D721Med (cell line): ENCODE measurements around the gene IKBKE.

Source experiments
- DNase-seq: peaks from one replicate; pipeline ENCODE4 v3.0.0; 2011; ENCODE audit warnings: low spot score; ENCODE audit not compliant: insufficient read length
- FAIRE-seq: peaks from 2 replicates; lab custom pipeline; 2011; peaks lifted over from hg19 to GRCh38; lab: Jason Lieb, UNC
- CTCF ChIP-seq: IDR thresholded peaks from 2 replicates; pipeline ENCODE4 v1.5.1; 2012; ENCODE audit warnings: mild to moderate bottlenecking, control low read depth; ENCODE audit not compliant: insufficient read depth; ENCODE audit errors: missing control alignments

The IKBKE gene

GRCh38 chr1:206495011-206495461 lies 24.8 kb downstream of the IKBKE start:
- no peak for FAIRE-seq
- no peak for DNase-seq

GRCh38 chr1:206495493-206496046 lies 25.3 kb downstream of the IKBKE start:
- TF ChIP-seq CTCF = no peak
- FAIRE-seq = no peak
- no peak for DNase-seq

More at GRCh38 chr1:206495011-206495461, 24.8 kb downstream of the IKBKE start:
- TF ChIP-seq CTCF = no peak

- no peak for DNase-seq
- FAIRE-seq = no peak
- no peak for TF ChIP-seq CTCF
These were observed 26.0 kb downstream of the IKBKE start for GRCh38 chr1:206496131-206496793.

GRCh38 chr1:206497363-206497762 lies 27.1 kb downstream of the IKBKE start:
- TF ChIP-seq CTCF = no peak
- DNase-seq = no peak
- FAIRE-seq = no peak

- no peak for DNase-seq
- TF ChIP-seq CTCF = no peak
- no peak for FAIRE-seq
These were observed 27.5 kb downstream of the IKBKE start for GRCh38 chr1:206497774-206498173.

- FAIRE-seq = no peak
- no peak for DNase-seq
- no peak for TF ChIP-seq CTCF
These were observed 28.4 kb downstream of the IKBKE start for GRCh38 chr1:206498685-206499084.

- TF ChIP-seq CTCF = no peak
- no peak for FAIRE-seq
- no peak for DNase-seq
These were observed 29.8 kb downstream of the IKBKE start for GRCh38 chr1:206500046-206500445.
